ENCODE measurements around the gene C2CD2. TPM values are rescaled to one million over a fixed set of nuclear protein-coding genes. Genes with fewer than 3 reads are reported as not detected.

The C2CD2 gene
- total RNA-seq, 1 donor from 2014 or later = 20.5 TPM

GRCh38 chr21:41837756-41838297 lies 116.0 kb downstream of the C2CD2 start:
- peaks cover 30% of the 10 kb centered on the region for H3K36me3 Mint-ChIP-seq
- DNase-seq (ENCODE audit: extremely low spot score, unreplicated experiment) = no peak
- H3K27me3 Mint-ChIP-seq = no peaks in the 10 kb centered on the region
- H3K9me3 Mint-ChIP-seq = peaks cover 10% of the 10 kb centered on the region
- H3K27ac Mint-ChIP-seq = no peak overlapping the region
- no peak for TF ChIP-seq CTCF (conservative IDR thresholded peaks at IDR 0.05)
- no peak overlapping the region for H3K4me3 Mint-ChIP-seq
- H3K4me1 Mint-ChIP-seq (ENCODE audit: unreplicated experiment) = no peaks in the 10 kb centered on the region

- Mint-ChIP-seq H3K27ac (no peak overlapping the region), H3K27me3 (no peaks in the 10 kb centered on the region), H3K36me3 (peaks cover 30% of the 10 kb centered on the region), H3K4me1 (ENCODE audit: unreplicated experiment) (no peaks in the 10 kb centered on the region), H3K4me3 (no peak overlapping the region), H3K9me3 (peaks cover 10% of the 10 kb centered on the region)
- TF ChIP-seq CTCF (conservative IDR thresholded peaks at IDR 0.05) = no peak
- DNase-seq (ENCODE audit: extremely low spot score, unreplicated experiment) = no peak
Observed at GRCh38 chr21:41836166-41837015, 117.4 kb downstream of the C2CD2 start.

- no peak overlapping the region for H3K4me3 Mint-ChIP-seq
- no peak for TF ChIP-seq CTCF (conservative IDR thresholded peaks at IDR 0.05)
- no peaks in the 10 kb centered on the region for H3K4me1 Mint-ChIP-seq (ENCODE audit: unreplicated experiment)
- H3K27me3 Mint-ChIP-seq = no peaks in the 10 kb centered on the region
- H3K36me3 Mint-ChIP-seq = peaks cover 26% of the 10 kb centered on the region
- DNase-seq (ENCODE audit: extremely low spot score, unreplicated experiment) = no peak
- no peak overlapping the region for H3K27ac Mint-ChIP-seq
- peaks cover 5% of the 10 kb centered on the region for H3K9me3 Mint-ChIP-seq
Observed at GRCh38 chr21:41835711-41836154, 118.1 kb downstream of the C2CD2 start.

Other genes with a start within 250 kb of the C2CD2 start
- 13.7 and 30.3 TPM in 2 replicates for gene RIPK4, start 187.0 kb downstream of the C2CD2 start, total RNA-seq (ENCODE audit: low replicate concordance)
- gene PRDM15, start 74.7 kb downstream of the C2CD2 start, total RNA-seq (ENCODE audit: low replicate concordance) = 8.5 and 8.8 TPM in 2 replicates
- 19.9 and 23.4 TPM in 2 replicates for gene ZBTB21, start 56.3 kb upstream of the C2CD2 start, total RNA-seq (ENCODE audit: low replicate concordance)
- 0.36 and 1.0 TPM in 2 replicates for gene UMODL1, start 117.3 kb upstream of the C2CD2 start, total RNA-seq (ENCODE audit: low replicate concordance)

Data from type B pancreatic cell (in vitro differentiated cells).